GM23248 (cell line): ENCODE results near the gene CCDC102A. TPM values are rescaled to one million over a fixed set of nuclear protein-coding genes. Genes with fewer than 3 reads are reported as not detected.

Experiments
- DNase-seq: peaks from one replicate; pipeline ENCODE4 v3.0.0-alpha.2; 2015
- H2AFZ ChIP-seq: fragments of 200-600 bp; sonication (generic); 2 replicates; pipeline ENCODE4 v1.6.1; 2016; ENCODE audit warnings: antibody characterized with exemption
- H3F3A ChIP-seq: fragments of 200-600 bp; sonication (generic); 2 replicates; pipeline ENCODE4 v1.6.1; 2016; ENCODE audit warnings: mild to moderate bottlenecking, antibody characterized with exemption, mixed run types; ENCODE audit not compliant: insufficient read depth
- H3K27ac ChIP-seq: fragments of 200-600 bp; sonication (generic); 2 replicates; pipeline ENCODE4 v1.5.1; 2016; ENCODE audit warnings: mild to moderate bottlenecking
- H3K27me3 ChIP-seq: fragments of 200-600 bp; sonication (generic); replicated peaks from 2 replicates; pipeline ENCODE4 v1.6.1; 2016; ENCODE audit warnings: mild to moderate bottlenecking; ENCODE audit not compliant: insufficient read depth
- H3K36me3 ChIP-seq: fragments of 200-600 bp; sonication (generic); 2 replicates; pipeline ENCODE4 v1.6.1; 2016; ENCODE audit warnings: low read depth, mild to moderate bottlenecking
- H3K4me1 ChIP-seq: fragments of 200-600 bp; sonication (generic); 2 replicates; pipeline ENCODE4 v1.6.1; 2016; ENCODE audit warnings: mild to moderate bottlenecking; ENCODE audit not compliant: insufficient read depth
- H3K4me2 ChIP-seq: fragments of 200-600 bp; sonication (generic); one replicate; pipeline ENCODE4 v1.6.1; 2016; ENCODE audit warnings: mild to moderate bottlenecking; ENCODE audit not compliant: unreplicated experiment
- H3K4me3 ChIP-seq: fragments of 200-600 bp; sonication (generic); 2 replicates; pipeline ENCODE4 v1.5.1; 2016; ENCODE audit warnings: mild to moderate bottlenecking
- H3K79me2 ChIP-seq: fragments of 200-600 bp; sonication (generic); 2 replicates; pipeline ENCODE4 v1.6.1; 2016; ENCODE audit warnings: mild to moderate bottlenecking; ENCODE audit not compliant: insufficient read depth
- H3K9ac ChIP-seq: fragments of 200-600 bp; sonication (generic); 2 replicates; pipeline ENCODE4 v1.6.1; 2016; ENCODE audit warnings: mild to moderate bottlenecking
- H3K9me2 ChIP-seq: fragments of 200-600 bp; sonication (generic); 2 replicates; pipeline ENCODE4 v1.6.1; 2016; ENCODE audit warnings: mixed run types, mild to moderate bottlenecking, moderate library complexity; ENCODE audit not compliant: insufficient read depth
- H3K9me3 ChIP-seq: fragments of 200-600 bp; sonication (generic); one replicate; pipeline ENCODE4 v1.6.1; 2017; ENCODE audit warnings: low read depth
- H4K20me1 ChIP-seq: fragments of 200-600 bp; sonication (generic); 2 replicates; pipeline ENCODE4 v1.6.0; 2016; ENCODE audit not compliant: insufficient read depth
- EZH2 ChIP-seq: fragments of 200-600 bp; sonication (generic); IDR thresholded peaks from 2 replicates; pipeline ENCODE4 v1.6.1; 2018; ENCODE audit warnings: antibody characterized with exemption, mild to moderate bottlenecking; ENCODE audit not compliant: insufficient read depth, poor library complexity, severe bottlenecking
- EZH2phosphoT487 ChIP-seq: fragments of 200-600 bp; sonication (generic); IDR thresholded peaks from 2 replicates; pipeline ENCODE4 v1.6.1; 2018; ENCODE audit warnings: antibody characterized with exemption, moderate library complexity, mild to moderate bottlenecking, low read depth; ENCODE audit not compliant: insufficient read depth
- WGBS, 2 experiments: methylation state at CpG; one replicate each; pipeline ENCODE4 v1.1.6; 2015 to 2017; ENCODE audit warnings: low lambda C conversion rate in 2 of 2, low coverage in 1 of 2; ENCODE audit errors: missing lambda C conversion rate in 2 of 2; 5-methylcytosine and 5-hydroxymethylcytosine counted together
- in situ Hi-C: fragments of 300-500 bp; cut with MboI; formaldehyde crosslinking; loops from 2 replicates; pipeline ENCODE4 v1.15.0; 2020
- polyA plus RNA-seq: library from polyadenylated mRNA; unstranded; fragments of >200 nt; fragmentation: Nextera tagmentation; extraction: Ambion mirVana; gene quantifications from 2 replicates; pipeline ENCODE4 v1.2.1, GENCODE V29; 2016
- total RNA-seq: library from RNA; depleted of rRNA; stranded (reverse); fragments of >200 nt; shearing (Covaris generic); gene quantifications from 2 replicates; pipeline ENCODE4 v1.2.3, GENCODE V29; 2014

Gene CCDC102A
- total and polyA plus RNA-seq, 2 experiments from 2014 or later, result 3.9 to 17.7 TPM

DNA sequence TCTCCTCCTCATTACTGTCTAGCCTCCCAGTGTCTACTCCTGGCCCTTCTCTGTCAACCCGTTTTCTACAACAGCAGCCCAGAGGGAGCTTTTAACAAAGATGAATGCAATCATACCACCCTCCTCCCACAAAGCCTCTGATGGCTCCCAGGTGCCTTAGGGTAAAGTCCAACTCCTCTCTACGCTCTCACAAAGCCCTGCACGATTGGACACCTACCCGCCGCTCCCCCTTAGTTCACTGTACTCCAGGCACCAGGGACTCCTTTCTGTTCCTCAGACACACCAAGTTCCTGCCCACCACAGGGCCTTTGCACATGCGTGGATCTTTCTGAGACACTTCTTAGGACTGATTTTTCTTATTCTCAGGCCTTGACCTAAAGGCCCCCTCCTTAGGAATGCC, 17.4 kb downstream of the CCDC102A start:
- DNase-seq, result no peak
- H3K9ac ChIP-seq, result no peak overlapping the region
- in situ Hi-C loops, result loop anchor here (10.0 kb wide), 1 partner anchor 214 kb away; no protein-coding TSS in a partner anchor
- no peaks in the 10 kb centered on the region for H3K4me1 ChIP-seq
- H4K20me1 ChIP-seq, result no peaks in the 10 kb centered on the region
- H3K36me3 ChIP-seq, result no peaks in the 10 kb centered on the region
- no peak overlapping the region for H3K4me3 ChIP-seq
- 90 to 92% methylated on average over 6 of the region's 6 CpGs for WGBS, 2 experiments
- TF ChIP-seq EZH2, result no peak
- no peak for TF ChIP-seq EZH2phosphoT487
- no peaks in the 10 kb centered on the region for H3K9me2 ChIP-seq
- no peaks in the 10 kb centered on the region for H3F3A ChIP-seq
- H3K27ac ChIP-seq, result no peak overlapping the region
- no peaks in the 10 kb centered on the region for H3K79me2 ChIP-seq
- H3K27me3 ChIP-seq, result no peaks in the 10 kb centered on the region
- H3K9me3 ChIP-seq, result no peaks in the 10 kb centered on the region
- no peak overlapping the region for H3K4me2 ChIP-seq
- no peak overlapping the region for H2AFZ ChIP-seq

DNA sequence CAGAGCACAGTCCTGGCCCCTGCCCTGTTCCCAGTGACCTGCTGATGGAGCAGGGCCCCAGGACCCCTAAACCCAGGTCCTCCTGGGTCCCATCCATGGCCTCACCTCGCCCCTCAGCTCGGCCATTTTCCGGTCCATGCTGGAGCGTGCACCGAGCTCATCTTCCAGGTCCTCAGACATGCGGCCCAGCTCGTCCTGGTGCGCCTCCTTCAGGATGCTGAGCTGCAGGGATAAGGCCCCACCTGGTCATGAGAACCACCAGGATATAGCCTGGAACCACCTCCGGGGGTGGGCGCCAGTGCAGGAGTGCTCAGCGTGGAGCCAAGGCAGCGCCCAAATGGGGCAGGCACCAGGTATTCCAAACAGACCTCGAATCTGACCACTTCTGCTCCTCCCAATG, 17.9 kb downstream of the CCDC102A start:
- no peak overlapping the region for H3K4me2 ChIP-seq
- H3K27me3 ChIP-seq, result no peaks in the 10 kb centered on the region
- no peaks in the 10 kb centered on the region for H3K36me3 ChIP-seq
- H3K9me3 ChIP-seq, result no peaks in the 10 kb centered on the region
- no peak overlapping the region for H3K4me3 ChIP-seq
- no peak overlapping the region for H3K9ac ChIP-seq
- in situ Hi-C loops, result loop anchor here (10.0 kb wide), 1 partner anchor 214 kb away; no protein-coding TSS in a partner anchor
- H3K4me1 ChIP-seq, result no peaks in the 10 kb centered on the region
- TF ChIP-seq EZH2phosphoT487, result no peak
- no peak for TF ChIP-seq EZH2
- no peak overlapping the region for H2AFZ ChIP-seq
- no peak overlapping the region for H3K27ac ChIP-seq
- WGBS, 2 experiments, result 97 to 98% methylated on average over 13 of the region's 13 CpGs
- no peaks in the 10 kb centered on the region for H3K9me2 ChIP-seq
- H3K79me2 ChIP-seq, result no peaks in the 10 kb centered on the region
- H3F3A ChIP-seq, result no peaks in the 10 kb centered on the region
- DNase-seq, result no peak
- no peaks in the 10 kb centered on the region for H4K20me1 ChIP-seq

DNA sequence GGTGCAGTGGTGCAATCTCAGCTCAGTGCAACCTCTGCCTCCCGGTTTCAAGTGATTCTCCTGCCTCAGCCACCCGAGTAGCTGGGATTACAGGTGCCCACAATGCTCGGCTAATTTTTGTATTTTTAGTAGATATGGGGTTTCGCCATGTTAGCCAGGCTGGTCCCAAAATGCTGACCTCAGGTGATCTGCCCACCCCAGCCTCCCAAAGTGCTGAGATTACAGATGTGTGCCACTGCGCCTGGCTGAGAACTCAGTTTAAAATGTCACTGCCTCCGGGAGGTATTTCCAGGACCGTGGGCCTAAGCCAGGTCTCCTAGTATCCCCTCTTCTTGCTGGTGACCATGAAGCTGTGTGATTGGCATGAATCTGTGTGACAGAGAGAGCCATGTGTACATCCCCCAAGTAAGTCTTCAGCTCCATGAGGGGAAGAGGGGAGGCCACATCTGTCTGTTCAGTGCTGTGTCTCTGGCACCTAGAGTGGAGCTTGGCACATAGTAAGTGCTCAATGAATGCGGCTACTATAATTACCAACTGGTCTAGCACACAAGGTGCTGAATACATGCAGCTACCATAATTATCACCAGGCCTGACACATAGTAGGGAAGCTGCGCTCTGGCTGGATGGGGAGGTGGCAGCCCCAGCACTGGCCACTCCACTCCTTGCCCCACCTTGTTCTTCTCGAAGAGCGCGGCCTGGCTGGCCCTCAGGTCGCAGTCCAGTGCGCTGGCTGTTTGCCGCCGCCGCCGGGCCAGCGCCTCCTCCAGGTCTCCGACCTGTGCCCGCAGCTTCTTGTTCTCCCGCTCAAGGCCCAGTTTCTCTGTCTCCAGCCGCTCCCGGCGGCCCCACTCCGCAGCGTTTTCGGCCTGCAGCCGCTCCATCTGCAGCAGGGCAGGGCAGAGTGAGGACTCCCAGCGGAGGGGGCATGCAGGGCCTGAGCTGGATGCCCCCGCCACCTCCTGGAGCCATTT, 18.7 kb downstream of the CCDC102A start:
- no peak overlapping the region for H3K9ac ChIP-seq
- no peaks in the 10 kb centered on the region for H4K20me1 ChIP-seq
- no peaks in the 10 kb centered on the region for H3K36me3 ChIP-seq
- H3K4me1 ChIP-seq, result no peaks in the 10 kb centered on the region
- no peaks in the 10 kb centered on the region for H3K79me2 ChIP-seq
- 93 to 95% methylated on average over 31 of the region's 31 CpGs for WGBS, 2 experiments
- DNase-seq, result no peak
- H3K9me2 ChIP-seq, result no peaks in the 10 kb centered on the region
- no peak overlapping the region for H3K27ac ChIP-seq
- H3K27me3 ChIP-seq, result no peaks in the 10 kb centered on the region
- no peaks in the 10 kb centered on the region for H3K9me3 ChIP-seq
- no peak overlapping the region for H2AFZ ChIP-seq
- TF ChIP-seq EZH2phosphoT487 (no peak), EZH2 (no peak)
- H3K4me2 ChIP-seq, result no peak overlapping the region
- H3F3A ChIP-seq, result no peaks in the 10 kb centered on the region
- no peak overlapping the region for H3K4me3 ChIP-seq
- in situ Hi-C loops, result loop anchor here (10.0 kb wide), 1 partner anchor 213 kb away; no protein-coding TSS in a partner anchor

GRCh38 chr16:57516773-57517172, 19.6 kb downstream of the CCDC102A start:
- no peaks in the 10 kb centered on the region for H3K27me3 ChIP-seq
- H3K9me2 ChIP-seq, result no peaks in the 10 kb centered on the region
- no peaks in the 10 kb centered on the region for H3F3A ChIP-seq
- DNase-seq, result no peak
- H3K27ac ChIP-seq, result no peak overlapping the region
- no peaks in the 10 kb centered on the region for H3K36me3 ChIP-seq
- H3K9ac ChIP-seq, result no peak overlapping the region
- TF ChIP-seq EZH2 (no peak), EZH2phosphoT487 (no peak)
- WGBS, 2 experiments, result 95 to 98% methylated on average over 3 of the region's 3 CpGs
- no peaks in the 10 kb centered on the region for H3K9me3 ChIP-seq
- H4K20me1 ChIP-seq, result no peaks in the 10 kb centered on the region
- no peaks in the 10 kb centered on the region for H3K79me2 ChIP-seq
- H3K4me1 ChIP-seq, result no peaks in the 10 kb centered on the region
- H3K4me2 ChIP-seq, result no peak overlapping the region
- H3K4me3 ChIP-seq, result no peak overlapping the region
- H2AFZ ChIP-seq, result no peak overlapping the region
- in situ Hi-C loops, result loop anchor here (10.0 kb wide), 1 partner anchor 212 kb away; no protein-coding TSS in a partner anchor
